ENCODE results near the gene POC1A.
A peak's percentile ranks its signal among the peaks of the same experiment; 100 is the strongest.

The POC1A gene

DNA sequence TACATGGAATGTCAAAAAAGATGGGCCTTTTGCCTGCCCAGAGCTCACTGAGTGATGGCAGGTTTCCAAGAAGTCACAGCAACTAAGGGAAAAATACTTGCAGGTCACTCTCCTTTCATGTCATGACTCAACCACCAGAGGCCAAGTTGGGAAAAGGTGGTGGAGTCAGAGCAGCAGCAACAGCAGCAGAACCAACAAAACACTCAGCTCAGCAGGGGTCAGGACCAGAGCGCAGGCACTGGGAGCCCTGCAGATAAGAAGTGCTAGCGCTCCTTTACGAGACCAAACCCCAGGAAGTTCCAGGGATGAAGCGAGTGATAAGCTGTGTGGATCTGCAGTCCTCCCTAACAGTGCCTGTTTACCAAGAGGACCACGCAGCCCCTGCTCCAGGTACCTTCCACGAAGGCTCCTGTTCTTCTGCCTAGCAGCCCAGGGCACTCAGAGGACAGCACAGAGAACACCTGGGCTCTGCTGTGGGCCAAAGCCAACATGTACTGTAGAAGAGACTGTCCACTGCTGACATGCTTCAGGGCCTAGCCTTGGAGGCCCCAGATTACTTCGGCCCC, 26.0 kb downstream of the POC1A start:
- no peak for DNase-seq (ENCODE audit: low read depth in 2 of 2)

DNA sequence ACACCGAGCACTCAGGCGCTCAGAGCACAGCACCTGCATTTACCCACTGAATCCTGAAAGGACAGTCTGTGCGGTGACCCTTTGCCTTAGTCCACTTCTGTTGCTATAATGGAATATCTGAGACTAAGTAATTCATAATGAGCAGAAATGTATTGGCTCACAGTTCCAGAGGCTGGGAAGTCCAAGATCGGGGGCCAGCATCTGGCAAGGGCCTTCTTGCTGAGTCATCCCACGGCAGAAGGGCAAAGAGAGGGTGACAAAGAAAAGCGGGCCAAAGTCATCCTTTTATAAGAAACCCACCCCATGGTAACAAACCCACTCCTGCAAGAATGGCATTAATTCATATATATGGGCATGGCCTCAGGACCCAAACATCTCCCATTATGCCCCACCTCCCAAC, 27.7 kb downstream of the POC1A start:
- DNase-seq (ENCODE audit: low read depth in 2 of 2): no peak

DNA sequence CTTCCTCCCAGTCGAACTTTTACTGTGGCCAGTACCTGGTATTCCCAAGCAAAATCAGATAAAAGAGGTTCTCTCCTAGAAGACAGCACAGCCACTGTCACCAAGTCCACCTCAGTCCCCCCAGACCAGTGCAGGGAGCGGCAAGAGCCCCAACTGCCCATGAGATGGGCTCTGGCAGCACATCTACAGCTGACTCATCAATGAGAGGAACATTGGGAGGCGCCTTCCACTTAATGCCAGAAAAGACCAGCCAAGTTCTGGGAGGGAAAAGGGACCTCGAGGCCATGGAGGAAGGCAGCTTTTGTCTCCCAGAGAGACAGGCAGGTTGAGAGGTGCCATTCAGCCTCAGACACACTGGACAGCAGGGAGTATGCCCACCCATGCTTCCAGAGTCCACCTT, 28.2 kb downstream of the POC1A start:
- DNase-seq (ENCODE audit: low read depth in 2 of 2): no peak

DNA sequence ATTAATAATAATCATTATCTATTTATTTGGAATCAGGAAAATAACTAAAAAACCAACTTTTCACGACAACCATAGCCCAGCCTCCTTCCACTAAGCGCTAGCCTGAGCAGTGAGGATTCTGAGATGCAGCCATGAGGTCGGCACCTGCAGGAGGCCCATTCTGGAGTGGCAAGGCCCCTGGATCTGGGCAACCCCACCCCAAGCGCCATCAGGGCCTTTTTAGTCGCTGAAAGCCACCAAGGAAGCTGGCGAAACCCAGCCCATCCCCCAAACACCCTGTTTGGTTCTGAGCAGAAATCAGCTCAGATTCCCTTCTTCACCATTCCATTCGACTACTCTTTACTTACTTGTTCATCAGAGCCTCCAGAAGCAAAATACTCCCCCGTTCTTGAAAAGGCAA, 29.5 kb downstream of the POC1A start:
- DNase-seq (ENCODE audit: low read depth in 2 of 2): no peak

DNA sequence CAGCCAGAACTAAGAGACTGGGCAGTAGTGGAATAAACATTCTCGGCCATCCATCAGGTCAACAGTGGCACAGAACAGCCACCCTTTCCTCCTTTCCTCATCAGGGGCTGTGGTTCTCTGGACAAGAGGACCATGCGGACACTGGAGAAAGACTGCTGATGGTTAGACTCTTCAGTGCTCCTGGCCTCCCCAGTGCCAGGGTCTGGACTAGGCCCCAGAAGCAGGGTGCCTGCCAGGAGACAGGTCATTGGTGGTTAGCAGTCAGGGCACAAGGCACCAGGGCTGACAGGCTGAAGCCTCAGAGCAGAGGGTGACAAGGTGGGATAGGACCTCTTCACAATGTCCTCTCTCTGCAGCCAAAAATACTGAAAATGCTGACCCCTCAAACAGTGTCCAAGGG, 30.1 kb downstream of the POC1A start:
- DNase-seq (ENCODE audit: low read depth in 2 of 2): no peak

DNA sequence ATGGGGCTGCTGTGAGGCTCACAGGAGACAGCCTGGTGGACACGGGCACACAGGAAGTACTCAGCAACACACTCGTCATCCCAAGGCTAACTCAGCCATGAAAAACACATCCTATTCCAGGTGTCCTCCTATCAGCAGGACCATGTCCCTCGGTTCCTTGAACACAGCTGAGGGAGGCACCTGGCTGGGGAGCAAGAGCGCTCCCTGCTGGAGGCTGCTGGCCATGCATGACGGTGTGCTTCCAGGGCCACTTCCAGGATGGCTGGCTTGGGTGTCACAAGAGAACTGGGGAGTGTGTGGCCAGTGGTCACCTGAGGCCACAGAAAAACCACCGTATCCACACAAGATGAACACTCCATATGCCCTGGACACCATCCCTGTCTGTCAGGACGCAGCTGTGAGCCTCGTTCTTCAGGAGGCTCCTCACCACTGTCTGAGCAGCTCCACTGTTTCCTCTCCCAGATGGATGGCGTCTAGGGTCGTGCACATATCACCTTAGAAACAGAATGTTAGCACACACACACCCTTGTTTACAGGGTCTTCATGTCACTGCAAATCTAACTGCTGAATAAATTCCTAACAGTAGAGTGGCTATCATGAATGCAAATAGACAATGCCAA, 31.0 kb downstream of the POC1A start:
- DNase-seq (ENCODE audit: low read depth in 2 of 2): peak; percentile 23 to 60

DNA sequence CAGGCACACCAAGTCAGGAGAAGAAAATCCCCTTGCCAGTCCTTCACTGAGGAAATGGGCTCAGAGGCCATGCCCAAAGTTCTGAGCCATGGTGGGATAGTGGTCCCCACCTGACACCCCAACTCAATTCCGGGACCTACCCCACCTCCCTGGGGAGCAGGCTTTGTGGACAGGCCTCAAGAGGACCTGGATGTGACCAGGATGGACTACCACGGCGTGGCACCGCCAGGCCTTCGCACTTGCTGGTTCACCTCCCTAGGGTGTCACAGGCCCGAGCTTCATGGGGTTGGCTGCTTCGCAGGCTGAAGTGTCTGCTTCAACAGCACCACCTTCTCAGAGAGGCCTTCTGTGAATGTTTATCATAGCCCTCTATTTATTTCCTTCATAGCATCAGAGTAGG, 31.7 kb downstream of the POC1A start:
- DNase-seq (ENCODE audit: low read depth in 2 of 2): no peak

DNA sequence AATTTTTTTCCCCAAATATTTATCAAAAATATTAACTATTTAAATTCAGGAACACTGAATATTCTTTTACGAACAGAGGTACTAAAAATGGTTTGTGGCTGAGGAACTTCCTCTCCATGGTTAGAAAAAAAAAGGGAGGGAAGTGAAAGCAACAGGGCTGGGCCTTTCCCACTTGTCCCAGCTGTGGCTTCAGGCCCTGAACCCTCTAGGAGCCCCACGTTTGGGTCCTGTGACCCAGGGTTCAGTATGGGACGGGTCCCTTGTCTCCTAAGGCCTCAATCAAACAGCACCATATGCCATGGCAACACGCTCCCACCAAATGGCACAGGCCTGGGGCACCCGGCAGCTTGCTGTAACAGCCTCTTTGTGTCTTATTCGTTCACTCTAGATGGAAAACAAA, 32.4 kb downstream of the POC1A start:
- DNase-seq (ENCODE audit: low read depth in 2 of 2): no peak

DNA sequence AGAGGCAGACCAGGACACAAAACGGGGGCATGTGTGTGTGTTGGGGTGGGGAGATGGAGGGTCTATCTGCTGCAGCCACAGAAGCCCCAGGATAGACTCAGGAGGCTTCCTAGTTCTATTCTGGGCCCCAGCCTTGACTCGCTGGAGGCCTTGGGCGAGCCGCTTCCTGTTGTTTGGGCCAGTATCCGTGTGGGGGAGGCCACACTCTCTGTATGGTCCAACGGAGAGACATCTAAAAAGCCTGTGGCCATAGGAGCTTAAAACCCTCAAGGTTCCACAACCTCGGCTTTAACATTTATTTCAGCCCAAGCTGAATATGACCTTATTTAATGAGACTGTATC, 32.8 kb downstream of the POC1A start:
- no peak for DNase-seq (ENCODE audit: low read depth in 2 of 2)

DNA sequence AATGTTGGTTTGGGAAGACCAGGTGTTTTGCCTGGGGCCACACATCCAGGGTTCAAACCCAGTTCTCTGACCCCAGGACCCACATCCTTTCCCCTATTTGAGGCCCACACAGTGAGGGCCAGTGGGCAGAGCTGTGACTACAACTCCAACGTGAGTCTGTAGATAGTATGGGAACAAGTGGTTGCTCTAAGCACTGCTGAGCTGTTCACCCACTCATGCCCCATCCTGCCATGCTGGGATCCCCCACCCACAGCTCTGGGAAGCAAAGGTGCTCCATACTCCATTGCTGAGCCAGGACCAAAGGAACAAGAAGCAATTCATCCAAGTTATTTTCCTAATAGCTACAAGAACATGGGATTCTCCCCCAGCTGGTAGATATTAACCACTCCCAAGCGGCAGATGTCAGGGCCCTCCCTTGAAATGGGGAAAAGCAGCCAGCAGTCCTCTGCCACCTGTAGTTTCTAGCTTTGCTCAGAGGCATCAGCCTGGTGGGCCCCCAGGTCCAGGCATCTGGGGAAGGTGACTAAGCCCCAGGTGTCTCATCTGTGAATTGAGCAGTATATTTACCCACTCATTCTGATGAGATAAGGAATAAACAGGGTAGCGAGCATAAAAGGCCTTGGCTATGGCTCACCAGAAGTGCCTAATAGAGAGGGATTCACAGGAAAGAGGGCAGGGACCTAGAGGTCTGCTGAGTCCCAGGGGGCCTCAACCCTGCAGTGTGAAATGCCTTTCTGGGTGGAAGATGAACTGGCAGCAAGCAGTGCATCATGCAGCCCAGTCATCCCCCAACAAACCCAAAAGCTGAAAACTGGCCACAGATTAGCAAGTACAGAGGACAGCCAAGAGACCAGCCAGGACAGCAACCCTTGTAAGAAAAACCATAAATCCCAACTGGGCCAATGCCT, 33.4 kb downstream of the POC1A start:
- no peak for DNase-seq (ENCODE audit: low read depth in 2 of 2)

DNA sequence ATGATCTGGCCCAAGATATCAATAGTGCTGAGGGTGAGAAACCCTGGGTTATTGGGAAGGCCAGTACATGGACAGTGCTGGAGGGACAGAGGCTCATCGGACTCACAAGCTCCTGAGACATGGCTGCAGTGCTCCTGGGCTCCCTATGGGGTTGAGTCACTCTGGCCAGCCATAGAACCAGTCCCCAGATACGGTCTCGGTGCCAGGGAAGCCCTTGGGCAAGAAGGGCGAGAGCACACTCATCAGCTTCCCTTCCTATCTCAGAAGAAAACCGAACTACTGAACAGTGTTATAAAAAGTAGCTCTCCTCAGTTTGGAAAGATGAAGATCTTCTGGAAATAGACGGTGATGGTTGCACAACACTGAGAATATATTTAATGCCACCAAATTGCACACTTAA, 34.4 kb downstream of the POC1A start:
- no peak for DNase-seq (ENCODE audit: low read depth in 2 of 2)

DNA sequence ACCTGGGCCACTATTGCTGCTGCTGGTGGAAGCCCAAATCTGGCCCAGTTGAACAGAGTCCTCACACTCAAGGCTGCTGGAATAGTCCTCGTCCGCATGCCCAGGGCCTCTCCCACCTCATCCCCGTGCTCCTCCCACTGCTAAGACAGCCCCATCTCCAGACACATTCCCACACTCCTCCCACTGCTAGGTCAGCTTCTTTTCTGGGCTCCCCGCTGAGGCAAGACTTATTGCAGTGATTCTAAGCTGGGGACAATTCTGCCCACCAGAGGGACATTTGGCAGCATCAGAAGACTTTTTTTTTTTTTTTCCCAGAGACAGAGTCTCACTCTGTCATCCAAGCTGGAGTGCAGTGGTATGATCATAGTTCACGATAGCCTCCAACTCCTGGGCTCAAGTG, 35.1 kb downstream of the POC1A start:
- DNase-seq (ENCODE audit: low read depth in 2 of 2): no peak

DNA sequence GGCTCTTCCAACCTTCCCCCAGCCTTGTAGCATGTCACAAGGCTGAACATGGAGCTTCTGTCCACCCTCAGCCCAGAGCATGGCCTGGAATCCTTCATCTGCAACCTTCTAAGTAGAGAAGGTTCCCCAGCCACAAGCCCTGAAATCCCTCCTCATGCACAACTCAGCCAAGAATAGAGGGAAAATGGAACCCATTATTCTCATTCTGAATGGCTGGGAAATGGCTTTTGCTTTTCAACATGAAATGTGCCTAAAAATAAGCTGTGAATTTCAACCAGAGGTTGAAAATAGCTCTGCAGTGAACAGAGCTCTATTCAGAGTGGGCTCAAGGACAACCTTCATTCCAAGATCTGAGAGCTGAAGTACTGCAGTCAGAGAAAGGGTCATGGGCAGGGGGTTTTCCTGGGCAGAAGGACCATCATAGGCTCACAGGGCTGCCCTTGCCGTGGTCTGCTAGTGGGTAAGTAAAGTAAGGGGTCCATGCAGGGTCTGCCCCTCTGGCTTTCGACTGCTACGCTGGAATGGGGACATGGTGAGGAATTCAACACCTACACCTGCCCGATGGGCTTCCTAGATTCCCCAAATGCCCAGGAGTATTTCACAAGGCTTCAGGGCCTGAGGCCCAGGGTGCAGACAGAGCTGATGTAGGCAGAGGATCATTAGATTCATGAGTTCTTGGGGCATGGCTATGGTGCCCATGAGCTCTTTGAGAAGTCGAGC, 35.9 kb downstream of the POC1A start:
- DNase-seq (ENCODE audit: low read depth in 2 of 2): no peak

DNA sequence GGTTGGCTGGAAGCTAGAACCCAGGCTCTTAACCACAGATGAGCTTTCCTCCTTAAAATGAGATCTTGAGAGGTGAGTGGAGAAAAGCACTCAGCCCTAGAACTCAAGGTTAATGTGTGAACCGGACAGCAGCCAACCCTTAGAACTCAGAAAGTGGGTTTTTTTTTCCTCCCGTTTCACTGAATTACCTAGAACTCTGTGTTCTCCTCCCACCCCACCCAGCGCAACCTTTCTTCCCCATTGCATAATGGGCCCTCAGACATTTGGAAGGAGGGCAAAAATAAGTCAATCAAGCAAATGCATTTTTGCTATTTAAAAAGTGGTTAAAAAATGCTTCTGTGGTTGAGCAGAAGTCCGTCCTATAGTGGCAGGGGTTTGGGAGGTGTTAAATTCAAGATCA, 36.7 kb downstream of the POC1A start:
- DNase-seq (ENCODE audit: low read depth in 2 of 2): no peak

DNA sequence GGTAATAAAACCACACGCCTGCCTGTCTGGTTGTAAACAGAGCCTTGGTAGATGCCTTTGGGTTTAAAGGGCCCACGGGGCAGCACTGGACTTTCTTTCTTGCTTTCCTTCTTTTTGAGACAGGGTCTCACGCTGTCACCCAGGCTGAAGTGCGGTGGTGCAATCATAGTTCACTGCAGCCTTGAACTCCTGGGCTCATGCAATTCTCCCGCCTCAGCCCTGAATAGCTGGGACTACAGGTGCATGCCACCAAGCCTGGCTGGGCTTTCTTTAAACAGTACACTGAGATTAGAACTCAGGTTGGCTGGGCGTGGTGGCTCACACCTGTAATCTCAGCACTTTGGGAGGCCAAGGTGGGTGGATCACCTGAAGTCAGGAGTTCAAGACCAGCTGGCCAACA, 42.2 kb downstream of the POC1A start:
- DNase-seq (ENCODE audit: low read depth in 2 of 2): no peak

DNA sequence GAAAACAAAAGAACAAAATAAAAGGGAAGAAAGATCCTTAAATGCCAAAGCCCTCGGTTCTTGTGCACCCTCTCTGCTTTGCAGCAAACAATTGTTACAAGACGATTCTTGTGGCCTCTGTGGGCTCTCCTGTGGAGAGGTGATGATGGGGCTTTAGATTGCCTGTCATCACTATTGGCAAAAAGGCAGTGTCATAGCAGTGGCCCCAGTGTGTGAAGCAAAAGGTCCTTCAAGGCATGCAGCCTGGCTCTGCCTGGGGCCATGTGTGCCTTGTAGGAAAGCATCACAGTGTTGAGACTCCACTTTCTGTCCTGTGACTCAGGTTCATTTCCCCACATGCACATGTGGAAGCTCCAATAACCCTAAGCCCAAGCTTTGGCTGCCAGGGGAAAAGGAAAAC, 43.7 kb downstream of the POC1A start:
- no peak for DNase-seq (ENCODE audit: low read depth in 2 of 2)

DNA sequence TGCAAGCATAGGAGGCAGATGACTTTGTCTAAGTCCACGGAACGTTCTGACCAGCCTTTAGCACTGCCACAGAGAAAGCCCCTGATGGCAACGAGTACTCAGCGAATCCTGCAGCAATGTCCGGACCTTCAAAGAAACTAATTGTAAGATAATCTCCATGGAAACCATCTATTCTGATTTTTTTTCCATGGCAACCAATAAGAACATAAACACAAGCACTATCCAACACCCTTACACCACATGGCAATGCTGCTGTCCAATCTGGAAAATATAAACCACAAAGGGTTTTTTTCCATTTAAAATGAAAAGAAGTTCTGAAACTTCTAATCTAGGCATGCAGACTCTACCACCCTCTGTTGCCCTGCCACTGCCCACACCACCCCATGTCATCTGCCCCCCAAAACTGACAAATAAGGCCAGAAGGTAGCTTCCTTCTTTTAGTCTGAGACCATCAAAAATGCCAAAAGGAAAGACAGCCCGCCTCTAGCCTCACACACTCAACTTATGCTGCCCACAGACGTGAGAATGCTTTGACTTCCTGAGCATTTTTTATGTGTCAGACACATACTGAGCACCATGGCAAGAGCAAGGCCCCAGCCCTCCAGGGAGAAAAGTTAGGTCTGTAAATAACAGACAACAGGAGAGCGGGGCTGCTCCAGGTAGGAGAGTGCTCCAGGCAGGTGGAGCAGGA, 44.5 kb downstream of the POC1A start:
- DNase-seq (ENCODE audit: low read depth in 2 of 2): no peak

DNA sequence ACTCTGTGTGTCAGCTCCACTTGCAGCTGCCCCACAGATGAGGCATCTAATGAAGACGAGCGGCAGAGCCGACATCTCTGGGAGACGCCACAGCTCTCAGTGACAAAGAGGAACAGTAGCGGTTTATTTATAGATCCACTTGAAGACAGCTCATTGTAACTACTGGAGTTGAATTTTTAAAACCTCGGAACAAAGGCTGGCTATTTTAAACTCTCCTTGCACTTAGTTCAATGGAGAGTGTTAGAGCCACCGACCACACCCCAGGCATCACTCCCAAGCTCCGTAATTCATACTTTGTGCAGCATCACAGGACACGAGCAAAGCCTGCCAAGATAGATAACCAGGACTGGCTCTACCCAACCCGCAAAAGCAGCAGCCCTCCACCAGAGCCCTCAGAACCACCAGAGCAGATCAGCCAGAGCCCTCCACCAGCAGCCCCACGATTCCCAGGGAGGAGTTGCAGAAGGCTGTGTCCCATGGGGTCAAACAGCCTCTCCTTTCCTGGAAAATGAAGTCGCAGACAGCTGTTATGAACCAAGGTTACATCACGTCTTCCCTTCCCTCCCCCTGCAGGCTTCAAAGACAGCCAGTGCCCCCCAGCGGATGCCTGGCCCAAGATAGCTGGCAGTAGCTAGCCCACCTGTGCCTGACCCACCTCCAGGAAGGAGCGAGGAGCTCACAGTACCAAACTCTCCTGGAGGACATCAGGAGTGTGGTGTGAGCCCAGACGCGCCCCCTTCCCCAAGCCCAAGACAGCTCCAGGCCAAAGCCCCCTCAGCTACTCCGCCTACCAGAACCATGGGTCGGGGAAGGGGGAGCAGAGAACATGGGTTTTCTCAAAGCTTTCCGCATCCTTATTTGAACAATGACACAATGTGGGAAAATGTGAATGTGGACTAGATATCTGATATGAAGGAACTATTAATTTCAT, 45.7 kb downstream of the POC1A start:
- DNase-seq (ENCODE audit: low read depth in 2 of 2): no peak

DNA sequence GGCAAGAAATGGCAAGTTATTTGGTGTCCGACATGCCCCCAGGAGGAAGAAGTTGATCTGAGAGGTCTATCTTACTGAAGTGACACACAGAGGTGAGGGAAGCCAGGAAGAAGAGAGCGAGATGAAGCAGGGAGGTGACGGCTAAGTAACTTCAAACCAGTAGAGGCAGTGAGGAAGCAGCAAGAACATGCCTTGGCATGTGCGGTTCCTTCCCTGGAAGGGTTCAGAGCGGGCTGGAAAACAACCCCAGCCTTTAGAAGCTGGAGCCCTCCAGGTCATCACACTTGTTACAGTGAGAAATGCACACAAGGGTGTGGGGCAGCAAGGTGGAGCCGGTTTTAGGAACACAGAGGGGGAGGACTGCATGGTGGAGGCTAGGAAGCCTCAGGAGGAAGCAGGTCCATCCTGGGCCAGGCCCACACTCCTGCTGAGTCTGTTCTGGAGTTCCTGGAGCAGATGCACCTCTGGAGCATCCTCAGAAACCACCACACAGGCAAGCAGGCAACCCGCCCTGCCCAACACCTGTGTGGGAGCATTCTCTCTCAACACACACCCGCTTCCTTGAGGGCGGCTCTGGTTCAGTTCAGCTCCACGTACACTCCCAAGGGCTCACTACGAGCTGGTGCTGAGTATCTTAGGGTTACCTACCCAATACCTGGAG, 47.1 kb downstream of the POC1A start:
- no peak for DNase-seq (ENCODE audit: low read depth in 2 of 2)

Measured in stimulated activated CD4-positive, alpha-beta T cell treated with anti-CD3 and anti-CD28 coated beads, Interleukin-15, amount 100 ng/mL, for 48 hours (primary cell).